Measurements from ENCODE around the gene TMEM182.

Gene TMEM182

DNA sequence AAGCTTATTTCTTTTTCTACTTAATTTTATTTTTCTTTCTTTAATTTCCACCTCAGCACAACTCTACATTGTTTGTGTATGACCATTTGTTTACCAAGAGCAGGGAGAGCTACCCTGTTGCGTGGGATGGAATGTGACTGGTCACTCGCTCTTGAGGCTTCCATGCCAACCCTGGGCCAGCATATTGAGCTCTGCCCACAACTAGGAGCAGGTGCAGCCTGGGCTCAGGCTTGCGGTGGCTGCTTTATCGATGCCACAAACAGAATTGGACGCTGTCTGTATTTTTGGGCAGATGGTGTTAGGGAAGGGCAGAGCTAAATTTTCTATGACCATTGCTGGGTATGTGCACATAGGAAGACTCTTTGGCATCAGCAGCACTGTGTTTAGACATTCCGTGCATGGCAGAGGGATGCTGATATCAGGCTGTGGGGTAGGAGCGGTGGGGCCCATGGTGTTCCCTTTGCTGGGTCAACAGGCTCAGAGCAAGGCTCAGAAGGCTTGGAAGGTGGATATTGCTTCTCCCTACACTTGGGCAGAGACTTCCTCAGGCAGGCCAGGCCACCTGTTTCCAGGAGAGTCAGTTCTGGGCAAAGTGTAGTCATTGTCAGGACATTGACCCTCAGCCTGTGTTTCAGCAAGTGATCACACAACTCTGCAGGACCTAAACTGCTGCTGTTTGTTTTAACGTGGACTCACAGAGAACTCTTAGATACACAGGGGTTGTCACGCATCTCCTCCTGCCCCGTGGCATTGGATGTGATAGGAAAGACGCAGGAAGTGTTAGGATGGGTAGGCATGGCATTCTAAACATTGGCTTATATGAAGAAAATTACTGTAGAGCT lies 40.2 kb downstream of the TMEM182 start:
- DNase-seq (ENCODE audit: low spot score): no peak

DNA sequence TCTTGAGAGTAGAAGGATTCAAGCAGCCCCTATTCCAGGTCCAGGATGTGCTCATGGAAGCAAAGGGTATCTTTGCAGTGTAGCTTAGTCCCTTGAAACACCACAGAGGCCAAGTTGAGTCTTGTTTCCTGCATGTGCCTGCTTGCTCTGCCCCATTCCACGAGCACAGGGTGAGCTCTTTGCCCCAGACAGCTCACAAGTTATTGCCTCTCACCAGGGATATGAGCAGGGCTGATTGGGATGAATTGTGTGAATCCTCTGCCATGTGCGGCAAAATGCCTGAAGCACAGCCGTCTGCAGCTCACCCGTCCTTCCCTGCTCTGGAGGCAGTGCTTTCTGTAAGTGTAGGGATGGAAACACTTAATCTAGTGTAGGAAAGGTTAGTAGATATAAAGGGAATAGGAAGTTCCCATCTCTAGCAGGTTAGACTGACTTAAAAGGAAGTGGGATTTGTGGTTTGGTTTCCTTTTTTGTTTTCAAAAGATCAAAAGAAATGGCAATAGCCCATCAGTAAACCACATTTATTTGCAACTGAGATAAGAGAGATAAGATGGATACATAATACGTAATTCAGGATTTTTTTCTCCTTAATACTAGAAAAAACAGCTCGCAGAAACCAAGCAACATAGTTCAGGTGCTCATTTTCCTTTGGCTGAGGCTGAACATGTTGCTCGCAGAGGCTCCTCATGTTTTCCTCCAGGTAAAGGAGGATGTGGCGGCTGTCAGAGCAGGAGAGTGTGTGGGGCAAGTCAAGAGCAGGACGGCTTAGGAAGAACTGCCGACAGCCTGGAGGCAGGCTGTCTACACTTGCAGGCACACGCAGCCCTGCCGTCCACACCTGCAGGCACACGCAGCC lies 41.4 kb downstream of the TMEM182 start:
- DNase-seq (ENCODE audit: low spot score): peak; percentile 3

DNA sequence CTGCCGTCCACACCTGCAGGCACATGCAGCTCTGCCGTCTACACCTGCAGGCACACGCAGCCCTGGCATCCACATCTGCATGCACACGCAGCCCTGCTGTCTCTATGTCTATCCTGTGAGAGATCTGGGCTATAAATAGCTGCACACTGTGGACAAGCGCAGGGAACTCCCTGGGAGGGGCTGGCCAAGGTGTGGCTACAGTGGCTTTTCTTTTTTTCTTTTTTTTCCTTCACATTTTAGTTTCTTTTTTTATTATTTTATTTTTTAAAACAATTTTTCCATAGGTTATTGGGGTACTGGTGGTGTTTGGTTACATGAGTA lies 42.0 kb downstream of the TMEM182 start:
- DNase-seq (ENCODE audit: low spot score): no peak

DNA sequence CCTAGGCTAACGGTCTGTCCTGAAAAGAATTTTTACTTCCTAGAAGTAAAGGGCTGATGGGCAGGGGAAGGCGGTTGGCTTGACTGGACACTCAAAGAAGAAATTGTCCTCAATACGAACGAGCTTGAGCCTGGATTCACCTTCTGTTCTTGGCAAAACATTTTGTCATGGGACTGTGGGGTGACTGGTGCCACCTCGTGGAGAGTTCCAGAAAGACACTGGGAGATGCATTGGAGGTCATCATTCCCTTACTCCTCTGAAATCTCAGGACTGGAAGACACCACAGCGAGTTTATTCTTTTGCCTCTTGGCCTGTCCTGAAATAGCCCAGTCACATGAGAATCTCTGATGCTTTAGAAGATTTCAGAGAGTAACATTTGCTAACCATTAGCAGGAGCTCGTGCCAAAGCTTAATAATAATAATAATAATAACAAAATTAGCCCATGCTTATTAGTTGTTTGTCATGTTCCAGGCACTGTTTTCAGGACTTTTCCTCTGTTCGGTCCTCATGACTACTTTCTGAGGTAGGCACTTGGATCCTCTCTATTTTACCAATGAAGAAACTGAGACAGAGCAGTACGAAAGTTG lies 44.5 kb downstream of the TMEM182 start:
- peak; percentile 40 for DNase-seq (ENCODE audit: low spot score)

DNA sequence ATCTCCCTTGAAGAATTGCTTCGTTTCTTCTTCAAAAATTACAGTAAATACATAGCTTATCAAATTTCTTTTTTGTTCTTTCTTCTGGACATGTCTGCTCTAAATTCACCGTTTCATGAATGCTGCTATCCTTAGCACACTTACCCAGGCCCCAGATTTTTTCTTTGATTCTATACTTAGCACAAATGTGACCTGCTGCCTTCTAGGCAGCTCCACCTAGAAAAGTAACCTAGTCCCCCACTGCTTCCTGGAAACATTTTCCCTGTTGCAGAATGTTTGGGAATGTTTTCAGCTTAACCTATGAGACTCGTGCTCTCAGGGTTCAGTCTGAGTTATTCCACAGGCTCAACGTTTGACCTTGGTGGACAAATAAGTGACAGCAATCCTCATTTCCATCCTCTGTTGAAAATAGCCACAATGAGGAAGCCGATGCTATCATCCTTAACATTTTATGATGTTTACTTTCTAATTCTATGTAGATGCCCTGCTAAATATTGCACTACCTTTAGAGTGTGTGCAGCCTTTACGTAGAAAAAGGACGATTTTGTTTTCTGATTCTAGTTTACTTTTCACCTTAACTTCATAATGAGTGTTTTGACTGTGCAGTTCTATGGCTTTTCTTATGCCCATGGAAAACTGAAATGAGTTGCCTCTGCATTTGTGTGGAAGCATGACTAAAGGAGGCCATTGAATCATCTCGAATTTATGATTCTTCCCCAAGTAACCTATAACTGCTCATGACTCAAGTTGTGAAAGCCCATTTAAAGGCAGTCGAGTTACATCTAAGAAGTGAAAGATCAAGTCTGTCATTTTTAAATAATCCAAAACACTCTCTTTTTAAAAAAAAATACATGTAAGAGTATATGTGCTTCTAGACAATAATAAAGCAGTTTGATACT lies 47.7 kb downstream of the TMEM182 start:
- peak; percentile 1 for DNase-seq (ENCODE audit: low spot score)

DNA sequence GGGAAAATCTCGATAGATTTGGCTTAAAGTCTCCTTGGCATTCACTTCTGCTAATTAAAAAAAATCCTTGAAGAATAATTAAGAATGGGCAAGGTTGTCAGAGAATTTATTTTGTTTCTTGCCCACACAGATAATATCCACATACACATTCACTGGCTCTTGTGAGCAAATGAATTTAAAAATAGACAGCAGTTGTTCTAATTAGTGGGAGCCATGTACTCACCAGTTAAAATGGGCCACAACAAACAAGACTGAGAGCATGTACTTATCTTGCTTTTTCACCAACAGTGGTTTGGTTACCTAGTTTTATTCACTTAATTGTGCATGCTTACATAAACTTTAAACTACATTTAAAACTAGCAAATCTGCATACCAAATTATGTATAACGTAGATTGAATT lies 53.5 kb downstream of the TMEM182 start:
- DNase-seq (ENCODE audit: low spot score): no peak

DNA sequence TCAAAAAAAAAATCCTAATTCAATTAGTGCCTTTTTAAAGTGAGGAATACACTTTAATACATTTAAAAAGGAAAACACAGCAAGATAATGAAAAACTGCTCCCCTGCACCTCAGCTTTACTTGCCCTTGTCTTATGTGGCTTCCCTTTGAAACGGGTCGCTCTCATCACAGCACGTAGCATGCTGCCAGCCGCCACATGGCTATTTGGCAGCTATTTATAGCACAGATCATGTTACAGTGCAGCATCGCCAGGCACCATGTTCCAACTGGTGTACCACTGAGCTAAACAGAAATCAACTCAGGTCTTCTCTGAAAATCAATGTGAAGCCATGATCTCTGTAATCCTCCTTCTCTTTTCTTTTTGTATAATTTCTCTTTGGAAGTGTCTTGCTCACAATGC lies 65.1 kb downstream of the TMEM182 start:
- DNase-seq (ENCODE audit: low spot score): no peak

DNA sequence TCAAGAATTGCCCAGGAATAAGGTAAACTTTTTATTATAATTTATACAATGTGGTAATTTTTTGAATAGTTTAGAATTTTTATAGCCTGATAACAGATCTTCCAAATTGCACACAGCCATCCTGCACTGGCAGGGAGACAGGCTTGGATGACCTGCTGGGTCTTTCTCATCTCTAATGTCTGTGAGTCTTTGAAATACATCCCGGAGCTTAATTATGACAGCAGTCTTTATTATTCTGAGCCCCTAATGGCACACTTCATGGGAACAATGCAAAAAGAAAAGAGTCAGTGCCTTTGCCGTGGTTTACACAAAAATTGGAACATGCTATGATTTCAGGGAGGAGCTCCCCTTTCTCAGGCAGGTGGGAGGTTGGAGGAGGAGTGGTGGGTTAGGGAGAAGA lies 71.0 kb downstream of the TMEM182 start:
- DNase-seq (ENCODE audit: low spot score): no peak

DNA sequence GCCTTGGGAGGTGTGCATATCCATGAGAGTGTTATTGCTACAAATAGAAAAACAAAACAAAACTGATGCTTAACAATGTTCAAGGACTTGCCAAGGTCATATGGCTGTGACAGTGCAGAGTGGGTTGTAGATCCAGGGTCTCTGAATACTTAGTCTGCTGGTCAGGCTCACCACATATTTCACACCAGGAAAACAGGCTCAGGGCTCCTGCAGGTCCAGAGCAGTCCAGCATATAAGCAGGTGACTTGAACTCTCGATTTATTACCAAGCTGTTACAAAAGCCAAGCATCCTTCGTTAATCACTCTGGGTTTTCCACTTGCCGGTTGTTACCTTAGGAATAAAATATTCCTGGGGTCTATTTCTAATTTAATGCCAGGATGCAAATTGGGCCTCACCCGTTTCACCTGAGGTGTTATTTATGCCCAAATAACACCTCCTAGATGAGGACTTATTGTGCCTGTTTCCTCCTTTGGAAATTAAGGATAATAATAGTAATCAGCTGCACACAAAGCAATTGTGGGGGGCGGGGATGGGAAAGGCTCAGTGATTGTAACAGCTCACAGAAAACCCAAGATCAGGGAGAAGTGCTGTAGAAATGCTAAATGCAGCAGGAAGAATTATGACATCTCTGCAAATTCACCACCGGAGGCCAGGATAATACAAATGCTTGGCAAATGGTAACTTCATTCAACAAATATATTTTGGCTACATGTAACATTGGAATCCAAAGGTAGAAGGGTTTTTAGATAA lies 72.9 kb downstream of the TMEM182 start:
- DNase-seq (ENCODE audit: low spot score): no peak

DNA sequence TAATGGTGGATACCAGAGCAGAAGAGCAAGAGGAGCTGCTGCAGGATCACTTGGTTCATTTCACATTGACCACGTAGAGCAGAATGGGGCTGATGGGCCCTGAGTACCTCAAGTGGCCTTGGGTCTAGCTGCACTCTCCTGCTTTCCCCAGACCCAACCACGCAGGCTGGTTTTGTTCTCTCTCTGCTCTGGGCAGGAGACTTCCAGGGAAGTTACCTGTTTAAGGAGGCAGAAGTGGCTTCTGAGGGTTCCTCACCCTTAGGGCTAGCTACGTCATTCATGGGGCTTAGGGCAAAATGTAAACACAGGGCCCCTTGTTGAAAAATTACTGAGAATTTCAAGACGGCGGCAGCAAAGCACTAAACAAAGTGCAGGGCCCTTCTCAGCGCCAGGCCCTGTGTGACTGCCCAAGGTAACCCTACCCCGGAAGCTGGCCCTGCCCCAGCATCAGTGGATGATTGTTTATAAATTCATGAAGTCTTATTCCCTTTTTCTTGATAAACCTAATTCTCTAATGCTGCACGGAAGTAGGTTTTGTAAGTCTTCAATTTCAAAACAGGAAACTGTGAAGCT lies 75.9 kb downstream of the TMEM182 start:
- DNase-seq (ENCODE audit: low spot score): no peak

DNA sequence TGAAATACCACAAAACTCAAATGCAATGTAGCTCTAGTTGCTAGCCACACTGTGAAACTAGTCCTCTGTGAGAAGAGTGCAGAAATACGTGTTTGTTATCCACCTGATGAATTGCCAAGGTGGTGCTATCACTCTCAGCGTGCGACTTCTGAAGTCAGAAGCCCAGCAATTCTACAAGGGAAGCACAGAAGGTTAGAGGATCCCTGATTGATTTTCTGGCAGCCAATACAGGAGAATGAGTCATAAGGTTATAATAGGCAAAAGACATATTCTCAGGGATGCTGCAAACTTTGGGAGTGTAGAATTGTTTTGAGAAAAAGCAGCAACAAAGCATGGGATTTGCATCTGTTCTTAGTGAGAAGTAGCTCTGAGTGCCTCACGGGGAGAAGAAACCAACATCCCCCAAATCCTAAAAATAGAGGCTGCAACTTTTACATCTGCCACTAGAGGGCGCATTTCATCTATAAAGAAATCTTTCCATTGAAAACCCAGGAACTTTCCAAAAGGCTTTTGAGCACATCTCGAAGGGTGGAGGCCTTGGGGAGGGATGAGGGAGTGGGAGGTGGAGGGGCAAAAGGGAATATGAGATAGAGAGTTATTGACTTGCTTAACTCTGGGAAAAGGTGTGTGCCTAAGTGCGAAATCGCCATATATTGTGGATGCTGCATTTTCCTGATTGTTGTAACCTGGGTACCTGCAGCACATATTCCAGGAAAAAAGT lies 78.0 kb downstream of the TMEM182 start:
- peak; percentile 36 for DNase-seq (ENCODE audit: low spot score)

DNA sequence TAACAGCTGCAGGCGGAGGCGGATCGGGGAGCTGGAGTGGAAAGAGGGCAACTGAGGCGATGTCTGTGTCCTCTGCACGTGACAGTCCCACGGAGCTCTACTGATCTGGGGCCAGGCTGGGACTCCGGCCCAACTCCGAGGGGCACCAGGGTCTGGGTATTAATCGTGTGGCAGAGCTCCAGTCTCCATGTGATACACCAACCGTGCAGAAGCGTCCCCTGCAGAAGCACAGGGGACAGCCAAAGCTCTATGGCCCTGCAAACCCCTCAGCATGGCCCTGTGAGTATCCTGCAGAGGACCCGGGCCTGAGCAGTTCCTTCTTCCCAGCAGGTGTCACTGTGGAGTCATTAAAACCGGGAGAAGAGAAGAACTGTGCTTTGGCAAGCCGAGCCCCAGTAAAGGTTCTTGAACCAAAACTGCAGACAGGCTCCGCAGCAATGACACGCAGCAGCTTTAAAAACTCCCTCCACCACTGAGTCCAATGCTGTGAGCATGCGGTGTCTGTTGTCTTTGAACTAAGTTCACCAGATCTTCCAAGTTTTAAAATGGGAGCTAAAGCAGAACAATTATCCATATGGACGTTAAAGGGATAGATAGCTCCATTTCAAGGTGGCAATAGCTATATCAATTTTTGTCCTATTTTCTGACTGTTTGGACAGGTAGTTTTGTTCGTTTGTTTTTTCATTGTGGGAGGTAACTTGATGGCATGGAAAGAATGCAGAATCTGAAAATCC lies 79.4 kb downstream of the TMEM182 start:
- DNase-seq (ENCODE audit: low spot score): peak; percentile 46

DNA sequence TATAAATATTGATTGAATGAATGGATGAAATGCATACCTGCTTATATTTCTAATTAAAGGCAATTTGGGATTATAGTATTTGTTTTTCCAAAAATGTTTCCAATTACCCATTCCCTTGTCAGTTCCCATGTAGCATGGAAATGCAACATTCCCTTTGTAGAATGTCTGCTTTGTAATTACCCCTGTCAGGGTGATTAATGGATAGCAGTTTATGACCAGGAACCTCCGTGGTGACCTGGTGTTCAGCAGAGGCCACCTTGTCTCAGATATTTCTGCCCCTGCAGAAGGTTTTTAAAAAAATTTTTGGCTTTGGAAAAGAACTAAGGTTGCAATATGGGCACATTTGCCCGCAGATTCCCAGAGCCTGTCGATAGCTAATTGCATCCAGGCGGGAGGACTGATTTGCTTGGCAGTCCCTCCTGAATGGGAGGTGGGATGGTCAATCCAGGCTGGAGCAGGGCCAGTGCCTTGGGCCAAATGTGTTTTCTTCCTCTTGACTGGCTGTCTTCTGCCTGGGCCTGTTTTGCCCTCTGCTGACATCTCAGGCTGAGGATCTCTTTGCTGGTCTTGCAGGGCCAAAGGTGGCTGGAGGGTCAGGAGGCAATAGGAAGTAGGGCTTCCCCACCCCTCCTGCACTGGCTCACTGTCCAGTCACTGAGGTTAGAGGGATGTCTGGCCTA lies 82.1 kb downstream of the TMEM182 start:
- DNase-seq (ENCODE audit: low spot score): no peak

DNA sequence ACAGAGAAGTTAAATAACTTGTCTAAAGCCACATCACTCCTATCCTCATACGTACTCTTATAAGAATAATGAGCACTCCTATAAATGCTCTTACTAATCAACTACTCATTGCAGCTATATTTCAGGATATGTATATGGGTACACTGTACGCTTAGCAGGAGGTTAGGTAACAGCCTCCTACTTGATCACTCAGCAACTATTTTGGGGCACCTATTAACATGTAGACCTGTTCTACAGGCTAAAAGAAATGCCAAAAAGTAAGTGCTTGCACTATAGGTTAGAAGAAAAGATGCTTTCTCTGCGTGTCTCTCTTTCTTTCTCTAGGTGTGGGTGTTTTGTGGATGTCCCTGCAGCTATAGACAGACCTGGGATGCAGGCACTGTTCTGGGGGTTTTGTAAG lies 83.1 kb downstream of the TMEM182 start:
- DNase-seq (ENCODE audit: low spot score): no peak

DNA sequence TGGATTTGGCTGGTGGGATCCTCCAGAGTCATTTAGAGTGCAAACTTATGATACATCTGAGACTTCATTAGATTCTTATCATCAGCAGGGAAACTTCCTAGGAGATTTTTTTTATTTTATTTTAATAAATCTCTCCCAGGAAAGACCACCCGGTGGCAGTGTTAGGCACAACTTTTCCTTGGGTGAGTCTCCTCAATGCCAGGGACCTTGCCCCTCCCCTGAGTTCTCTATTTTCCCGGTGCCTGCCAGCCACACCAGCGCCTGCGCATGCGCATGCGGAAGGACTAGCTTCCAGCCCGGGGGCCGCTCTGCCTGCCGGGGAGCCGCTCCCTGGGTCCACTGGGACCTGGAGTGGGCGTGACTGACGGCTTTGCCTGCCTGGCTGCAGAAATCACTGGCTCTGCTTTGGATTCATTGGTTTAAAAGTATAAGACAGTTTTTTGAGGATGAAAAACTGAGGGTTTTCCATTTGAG lies 86.6 kb downstream of the TMEM182 start:
- no peak for DNase-seq (ENCODE audit: low spot score)

DNA sequence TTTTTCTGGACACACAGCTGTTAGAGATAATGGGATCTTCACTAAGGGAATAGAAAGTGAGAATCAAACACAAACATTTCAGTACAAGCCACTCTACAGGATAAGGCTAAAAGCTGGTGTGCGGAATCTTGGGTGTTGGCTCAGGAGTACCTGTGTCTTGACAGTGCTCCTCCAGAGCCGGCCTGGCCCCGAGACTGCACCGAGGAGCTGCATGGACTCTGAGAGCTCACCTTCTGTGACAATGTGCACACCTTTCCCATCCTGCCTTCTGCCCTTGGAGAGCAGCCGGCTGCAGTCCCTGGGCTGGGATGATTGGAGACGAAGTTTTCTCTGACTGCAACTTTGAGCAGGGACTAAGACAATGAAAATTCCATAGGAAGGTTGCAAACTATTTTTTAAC lies 89.1 kb downstream of the TMEM182 start:
- DNase-seq (ENCODE audit: low spot score): no peak

DNA sequence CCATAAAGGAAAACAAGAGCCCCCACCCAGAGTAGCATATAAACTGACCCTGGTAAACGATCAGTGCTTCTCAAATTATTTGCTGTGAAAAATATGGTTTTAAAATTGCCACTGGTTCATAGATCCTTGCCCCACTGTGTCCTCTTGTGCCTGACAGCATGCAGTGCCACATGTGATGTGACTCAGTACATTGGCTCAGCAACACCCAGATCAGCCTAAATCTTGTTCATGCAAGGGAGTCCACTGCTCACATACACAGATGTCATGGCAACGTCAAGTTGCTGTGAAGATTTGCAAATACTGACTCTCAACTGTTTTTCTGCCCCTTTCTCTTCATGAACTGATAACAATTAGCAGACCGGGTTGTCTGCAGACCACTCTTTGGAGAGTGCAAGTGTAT lies 91.0 kb downstream of the TMEM182 start:
- DNase-seq (ENCODE audit: low spot score): no peak

Data from activated CD4-positive, alpha-beta T cell treated with anti-CD3 and anti-CD28 coated beads, Interleukin-2, Interleukin-4, amounts not matched to agents 100 ng/mL and 50 ng/mL, durations not matched to agents 16 hours and 8 hours (primary cell).